H9 (cell line): ENCODE data around the gene FBXO21. TPM values are rescaled to one million over a fixed set of nuclear protein-coding genes. Genes with fewer than 3 reads are reported as not detected.

Source experiments
- DNase-seq: peaks from one replicate; pipeline ENCODE4 v3.0.0-alpha.2; 2017
- H2AFZ ChIP-seq: one replicate; pipeline ENCODE4 v1.6.1; 2013; ENCODE audit warnings: mild to moderate bottlenecking, low read length, control low read depth, moderate library complexity
- H2AK5ac ChIP-seq: 2 replicates; pipeline ENCODE4 v1.6.1; 2013; ENCODE audit warnings: low read length, control low read depth, mixed read lengths; ENCODE audit not compliant: insufficient read length
- H2BK120ac ChIP-seq: one replicate; pipeline ENCODE4 v1.6.1; 2013; ENCODE audit warnings: low read depth, mild to moderate bottlenecking, low read length, control low read depth, inconsistent platforms; ENCODE audit not compliant: poor library complexity, severe bottlenecking
- H2BK12ac ChIP-seq: 2 replicates; pipeline ENCODE4 v1.6.1; 2013; ENCODE audit warnings: low read length, control low read depth, mixed read lengths, low read depth; ENCODE audit not compliant: insufficient read length
- H2BK15ac ChIP-seq: 2 replicates; pipeline ENCODE4 v1.6.1; 2013; ENCODE audit warnings: low read depth, low read length, control low read depth
- H2BK20ac ChIP-seq: one replicate; pipeline ENCODE4 v1.6.1; 2013; ENCODE audit warnings: low read depth, mild to moderate bottlenecking, low read length, control low read depth, inconsistent platforms; ENCODE audit not compliant: poor library complexity, severe bottlenecking
- H2BK5ac ChIP-seq: 2 replicates; pipeline ENCODE4 v1.6.1; 2013; ENCODE audit warnings: low read length, control low read depth, mixed read lengths; ENCODE audit not compliant: insufficient read length
- H3K14ac ChIP-seq: 2 replicates; pipeline ENCODE4 v1.6.1; 2013; ENCODE audit warnings: low read length, control low read depth; ENCODE audit not compliant: insufficient read depth
- H3K18ac ChIP-seq: 2 replicates; pipeline ENCODE4 v1.6.1; 2013; ENCODE audit warnings: low read depth, mild to moderate bottlenecking, mixed read lengths, low read length, control low read depth; ENCODE audit not compliant: insufficient read length
- H3K23ac ChIP-seq: 2 replicates; pipeline ENCODE4 v1.6.1; 2013; ENCODE audit warnings: low read length, control low read depth, mixed read lengths, low read depth; ENCODE audit not compliant: insufficient read length
- H3K23me2 ChIP-seq: 2 replicates; pipeline ENCODE4 v1.6.1; 2013; ENCODE audit warnings: low read depth, mild to moderate bottlenecking, mixed read lengths, low read length, control low read depth; ENCODE audit not compliant: insufficient read length, poor library complexity, severe bottlenecking
- H3K27ac ChIP-seq: 2 replicates; pipeline ENCODE4 v1.5.1; 2013; ENCODE audit warnings: low read length, control low read depth, mixed read lengths, low read depth; ENCODE audit not compliant: insufficient read length
- H3K27me3 ChIP-seq: 2 replicates; pipeline ENCODE4 v1.6.1; 2013; ENCODE audit warnings: low read length, control low read depth, inconsistent platforms; ENCODE audit not compliant: insufficient read depth
- H3K4ac ChIP-seq: 2 replicates; pipeline ENCODE4 v1.6.1; 2013; ENCODE audit warnings: low read depth, mild to moderate bottlenecking, control low read depth, inconsistent platforms, low read length, moderate library complexity
- H3K4me1 ChIP-seq: 2 replicates; pipeline ENCODE4 v1.6.1; 2013; ENCODE audit warnings: low read length, control low read depth, inconsistent platforms; ENCODE audit not compliant: insufficient read depth
- H3K4me2 ChIP-seq: 2 replicates; pipeline ENCODE4 v1.6.1; 2013; ENCODE audit warnings: low read length, control low read depth, mixed read lengths; ENCODE audit not compliant: insufficient read length, insufficient read depth
- H3K56ac ChIP-seq: 2 replicates; pipeline ENCODE4 v1.6.1; 2013; ENCODE audit warnings: low read depth, mild to moderate bottlenecking, mixed read lengths, low read length, control low read depth; ENCODE audit not compliant: insufficient read length
- H3K79me1 ChIP-seq: 2 replicates; pipeline ENCODE4 v1.6.1; 2013; ENCODE audit warnings: low read depth, mild to moderate bottlenecking, moderate library complexity, low read length, control low read depth, inconsistent platforms; ENCODE audit not compliant: insufficient read depth, poor library complexity, severe bottlenecking
- H3K79me2 ChIP-seq: 2 replicates; pipeline ENCODE4 v1.6.1; 2013; ENCODE audit warnings: low read length, control low read depth, inconsistent platforms; ENCODE audit not compliant: insufficient read depth
- H3K9ac ChIP-seq: 2 replicates; pipeline ENCODE4 v1.6.1; 2013; ENCODE audit warnings: low read length, control low read depth, mixed read lengths; ENCODE audit not compliant: insufficient read length; ENCODE audit errors: extremely low read depth
- H3K9me3 ChIP-seq: one replicate; pipeline ENCODE4 v1.6.1; 2013; ENCODE audit warnings: low read depth, low read length, inconsistent platforms; ENCODE audit not compliant: control insufficient read depth
- H3T11ph ChIP-seq: one replicate; pipeline ENCODE4 v1.6.1; 2013; ENCODE audit warnings: mild to moderate bottlenecking, low read length, control low read depth, inconsistent platforms
- H4K20me1 ChIP-seq: one replicate; pipeline ENCODE4 v1.6.1; 2013; ENCODE audit not compliant: control insufficient read depth, insufficient read length, insufficient read depth
- H4K5ac ChIP-seq: 2 replicates; pipeline ENCODE4 v1.6.1; 2013; ENCODE audit warnings: low read depth, mild to moderate bottlenecking, mixed read lengths, low read length, control low read depth; ENCODE audit not compliant: insufficient read length
- H4K8ac ChIP-seq: replicated peaks from 2 replicates; pipeline ENCODE4 v1.6.1; 2013; ENCODE audit warnings: low read length, control low read depth, mixed read lengths, low read depth; ENCODE audit not compliant: insufficient read length
- H4K91ac ChIP-seq: 2 replicates; pipeline ENCODE4 v1.6.1; 2013; ENCODE audit warnings: low read depth, mild to moderate bottlenecking, moderate library complexity, mixed read lengths, low read length, control low read depth; ENCODE audit not compliant: insufficient read length
- H3K27ac Mint-ChIP-seq, 3 experiments: 2 replicates in 2 of 3; 3 replicates in 1 of 3; pipeline ENCODE4 v1.8.0; 2020 to 2021; ENCODE audit warnings: mixed read lengths in 3 of 3, mild to moderate bottlenecking in 1 of 3, moderate library complexity in 1 of 3
- H3K27me3 Mint-ChIP-seq: 2 replicates; pipeline ENCODE4 v1.8.0; 2021; ENCODE audit warnings: low read depth, mild to moderate bottlenecking, moderate library complexity, mixed read lengths
- H3K36me3 Mint-ChIP-seq, 3 experiments: 2 replicates in 2 of 3; 3 replicates in 1 of 3; pipeline ENCODE4 v1.8.0; 2020 to 2021; ENCODE audit warnings: low read depth in 3 of 3, mixed read lengths in 3 of 3; ENCODE audit not compliant: insufficient read depth in 1 of 3
- H3K4me1 Mint-ChIP-seq, 2 experiments: 2 replicates each; pipeline ENCODE4 v1.8.0; 2020; ENCODE audit warnings: mixed read lengths in 2 of 2
- H3K4me3 Mint-ChIP-seq, 2 experiments: 2 replicates in 1 of 2; 3 replicates in 1 of 2; pipeline ENCODE4 v1.8.0; 2020 to 2021; ENCODE audit warnings: mild to moderate bottlenecking in 2 of 2, mixed read lengths in 2 of 2, moderate library complexity in 1 of 2
- H3K9me3 Mint-ChIP-seq, 2 experiments: 2 replicates in 1 of 2; 3 replicates in 1 of 2; pipeline ENCODE4 v1.8.0; 2020; ENCODE audit warnings: mild to moderate bottlenecking in 2 of 2, mixed read lengths in 2 of 2, moderate library complexity in 1 of 2
- WGBS: extraction: QIAGEN DNeasy Blood & Tissue Kit; methylation state at CpG from one replicate; pipeline ENCODE4 v1.1.7; 2013; ENCODE audit warnings: missing lambda C conversion rate, low lambda C conversion rate, mixed read lengths; ENCODE audit not compliant: insufficient read length; ENCODE audit errors: extremely low coverage; 5-methylcytosine and 5-hydroxymethylcytosine counted together
- total RNA-seq: library from RNA; stranded (reverse); gene quantifications from 2 replicates; pipeline ENCODE4 v1.2.1, GENCODE V29; 2021
- TF ChIP-seq, protein P1 (sequence below): fragments of 200-600 bp; sonication (generic); conservative IDR thresholded peaks from 3 replicates; pipeline ENCODE4 v1.8.0; 2021; ENCODE audit warnings: antibody characterized with exemption, mild to moderate bottlenecking

Gene FBXO21
- total RNA-seq, 1 experiment from 2014 or later = 58.6 TPM

GRCh38 chr12:117214797-117215196 is 24.5 kb upstream of the FBXO21 start:
- no peak overlapping the region for H4K8ac ChIP-seq
- H3K4me2 ChIP-seq = no peak overlapping the region
- no peak overlapping the region for H2BK5ac ChIP-seq
- no peak overlapping the region for H3K14ac ChIP-seq
- no peaks in the 10 kb centered on the region for H3K36me3 Mint-ChIP-seq
- H3K9ac ChIP-seq = no peak overlapping the region
- peaks cover 7 to 10% of the 10 kb centered on the region in 2 experiments; a peak in 3 of 4 replicates for H3K4me1 Mint-ChIP-seq
- H3K79me1 ChIP-seq = no peaks in the 10 kb centered on the region
- H2AK5ac ChIP-seq = no peak overlapping the region
- H3K27me3 ChIP-seq = no peaks in the 10 kb centered on the region
- no peak overlapping the region for H3K23ac ChIP-seq
- H2BK12ac ChIP-seq = no peak overlapping the region
- no peaks in the 10 kb centered on the region for H3K79me2 ChIP-seq
- no peak overlapping the region for H2AFZ ChIP-seq
- H3K4ac ChIP-seq = no peak overlapping the region
- no peak overlapping the region for H2BK15ac ChIP-seq
- no peak overlapping the region for H2BK20ac ChIP-seq
- H4K5ac ChIP-seq = no peak overlapping the region
- H3T11ph ChIP-seq = no peak overlapping the region
- no peak overlapping the region for H3K4me3 Mint-ChIP-seq
- no peaks in the 10 kb centered on the region for H3K9me3 ChIP-seq
- no peak overlapping the region for H4K91ac ChIP-seq
- H3K18ac ChIP-seq = no peak overlapping the region
- no peak for DNase-seq
- peaks cover 14% of the 10 kb centered on the region for H3K27me3 Mint-ChIP-seq
- no peaks in the 10 kb centered on the region for H3K23me2 ChIP-seq
- no peaks in the 10 kb centered on the region; a peak in 1 of 5 replicates for H3K9me3 Mint-ChIP-seq
- no peaks in the 10 kb centered on the region for H4K20me1 ChIP-seq
- TF ChIP-seq, protein P1, sequence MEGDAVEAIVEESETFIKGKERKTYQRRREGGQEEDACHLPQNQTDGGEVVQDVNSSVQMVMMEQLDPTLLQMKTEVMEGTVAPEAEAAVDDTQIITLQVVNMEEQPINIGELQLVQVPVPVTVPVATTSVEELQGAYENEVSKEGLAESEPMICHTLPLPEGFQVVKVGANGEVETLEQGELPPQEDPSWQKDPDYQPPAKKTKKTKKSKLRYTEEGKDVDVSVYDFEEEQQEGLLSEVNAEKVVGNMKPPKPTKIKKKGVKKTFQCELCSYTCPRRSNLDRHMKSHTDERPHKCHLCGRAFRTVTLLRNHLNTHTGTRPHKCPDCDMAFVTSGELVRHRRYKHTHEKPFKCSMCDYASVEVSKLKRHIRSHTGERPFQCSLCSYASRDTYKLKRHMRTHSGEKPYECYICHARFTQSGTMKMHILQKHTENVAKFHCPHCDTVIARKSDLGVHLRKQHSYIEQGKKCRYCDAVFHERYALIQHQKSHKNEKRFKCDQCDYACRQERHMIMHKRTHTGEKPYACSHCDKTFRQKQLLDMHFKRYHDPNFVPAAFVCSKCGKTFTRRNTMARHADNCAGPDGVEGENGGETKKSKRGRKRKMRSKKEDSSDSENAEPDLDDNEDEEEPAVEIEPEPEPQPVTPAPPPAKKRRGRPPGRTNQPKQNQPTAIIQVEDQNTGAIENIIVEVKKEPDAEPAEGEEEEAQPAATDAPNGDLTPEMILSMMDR = no peak
- H2BK120ac ChIP-seq = no peak overlapping the region
- no peak overlapping the region for H3K27ac ChIP-seq
- WGBS = no CpG with 5 or more reads among the region's 10 CpGs
- H3K56ac ChIP-seq = no peak overlapping the region
- peak overlapping the region in 1 of 3 experiments; percentile 86; a peak in 1 of 7 replicates for H3K27ac Mint-ChIP-seq
- H3K4me1 ChIP-seq = no peaks in the 10 kb centered on the region
